Skin epidermis (tissue), 12 donors: ENCODE results near the gene NDC80.

Source experiments
- H3K27ac ChIP-seq, 21 experiments: fragments of 200-600 bp; sonication (generic) in 11 of 21; one replicate each; pipeline ENCODE4 v1.5.0; 2020; ENCODE audit warnings: mild to moderate bottlenecking in 3 of 21, inconsistent platforms in 2 of 21, moderate library complexity in 2 of 21
- H3K4me3 ChIP-seq, 7 experiments: fragments of 200-600 bp; sonication (generic) in 2 of 7; one replicate each; pipeline ENCODE4 v1.5.0; 2020; ENCODE audit warnings: inconsistent platforms in 2 of 7, mild to moderate bottlenecking in 2 of 7, moderate library complexity in 1 of 7

Gene NDC80

GRCh38 chr18:2610549-2610948 is 39.2 kb downstream of the NDC80 start:
- Histone ChIP-seq H3K4me3 (no peak overlapping the region), H3K27ac (no peak overlapping the region)

- H3K4me3 ChIP-seq = no peak overlapping the region
Measured at GRCh38 chr18:2612996-2613395, 41.6 kb downstream of the NDC80 start.

GRCh38 chr18:2617401-2617998 is 46.1 kb downstream of the NDC80 start:
- H3K4me3 ChIP-seq = no peak overlapping the region
- no peak overlapping the region for H3K27ac ChIP-seq

More at GRCh38 chr18:2612996-2613395, 41.6 kb downstream of the NDC80 start:
- H3K27ac ChIP-seq = no peak overlapping the region

GRCh38 chr18:2618009-2618408 is 46.7 kb downstream of the NDC80 start:
- no peak overlapping the region for H3K4me3 ChIP-seq
- no peak overlapping the region for H3K27ac ChIP-seq

GRCh38 chr18:2625217-2625616 is 53.9 kb downstream of the NDC80 start:
- no peak overlapping the region for H3K4me3 ChIP-seq
- H3K27ac ChIP-seq = no peak overlapping the region

- H3K27ac ChIP-seq = no peak overlapping the region
Measured at GRCh38 chr18:2627821-2628276, 56.5 kb downstream of the NDC80 start.

GRCh38 chr18:2629003-2629402 is 57.6 kb downstream of the NDC80 start:
- H3K4me3 ChIP-seq = no peak overlapping the region

More at GRCh38 chr18:2627821-2628276, 56.5 kb downstream of the NDC80 start:
- no peak overlapping the region for H3K4me3 ChIP-seq

GRCh38 chr18:2635586-2635985 is 64.2 kb downstream of the NDC80 start:
- peak overlapping the region in 18 of 21 experiments; percentile 14 to 98 (median 81) for H3K27ac ChIP-seq
- no peak overlapping the region for H3K4me3 ChIP-seq

More at GRCh38 chr18:2629003-2629402, 57.6 kb downstream of the NDC80 start:
- H3K27ac ChIP-seq = no peak overlapping the region

GRCh38 chr18:2636126-2636631 is 64.8 kb downstream of the NDC80 start:
- Histone ChIP-seq H3K27ac (peak overlapping the region; percentile 14 to 98 (median 81)), H3K4me3 (peak overlapping the region in 1 of 7 experiments; percentile 3)

- H3K27ac ChIP-seq = peak overlapping the region in 12 of 21 experiments; percentile 18 to 93 (median 62)
- peak overlapping the region in 1 of 7 experiments; percentile 7 for H3K4me3 ChIP-seq
Measured at GRCh38 chr18:2641638-2642037, 70.3 kb downstream of the NDC80 start.

GRCh38 chr18:2642771-2643170 is 71.4 kb downstream of the NDC80 start:
- H3K4me3 ChIP-seq = no peak overlapping the region
- H3K27ac ChIP-seq = peak overlapping the region in 4 of 21 experiments; percentile 37 to 93 (median 79)

- Histone ChIP-seq H3K27ac (peak overlapping the region in 1 of 21 experiments; percentile 18), H3K4me3 (no peak overlapping the region)
Measured at GRCh38 chr18:2644535-2644934, 73.2 kb downstream of the NDC80 start.

GRCh38 chr18:2651981-2652380 is 80.6 kb downstream of the NDC80 start:
- Histone ChIP-seq H3K27ac (no peak overlapping the region), H3K4me3 (no peak overlapping the region)

GRCh38 chr18:2653467-2653866 is 82.1 kb downstream of the NDC80 start:
- no peak overlapping the region for H3K27ac ChIP-seq

GRCh38 chr18:2654169-2654927 is 83.0 kb downstream of the NDC80 start:
- H3K4me3 ChIP-seq = peak overlapping the region; percentile 74 to 91 (median 89)
- peak overlapping the region in 19 of 21 experiments; percentile 92 to 99 (median 98) for H3K27ac ChIP-seq

More at GRCh38 chr18:2653467-2653866, 82.1 kb downstream of the NDC80 start:
- H3K4me3 ChIP-seq = no peak overlapping the region

- H3K27ac ChIP-seq = peak overlapping the region; percentile 82 to 99 (median 98)
- H3K4me3 ChIP-seq = peak overlapping the region; percentile 74 to 91 (median 89)
Measured at GRCh38 chr18:2654928-2655177, 83.5 kb downstream of the NDC80 start.

- Histone ChIP-seq H3K27ac (peak within 1 kb of the TSS; percentile 82 to 99 (median 98)), H3K4me3 (peak within 1 kb of the TSS; percentile 74 to 91 (median 89))
Measured at GRCh38 chr18:2655178-2655953, 84.0 kb downstream of the NDC80 start, which contains the start of gene SMCHD1. SMCHD1 (plus strand) TSS chr18:2655726; CDS start chr18:2656076, 350 bp downstream.

GRCh38 chr18:2655954-2656236 is 84.5 kb downstream of the NDC80 start:
- peak overlapping the region; percentile 74 to 91 (median 89) for H3K4me3 ChIP-seq
- H3K27ac ChIP-seq = peak overlapping the region; percentile 82 to 99 (median 98)

- Histone ChIP-seq H3K27ac (peak overlapping the region; percentile 82 to 99 (median 98)), H3K4me3 (peak overlapping the region; percentile 74 to 91 (median 89))
Measured at GRCh38 chr18:2656237-2656980, 85.1 kb downstream of the NDC80 start.
